Measurements from ENCODE around the gene RAC2. TPM values are rescaled to one million over a fixed set of nuclear protein-coding genes. Genes with fewer than 3 reads are reported as not detected.

Gene RAC2
- total RNA-seq, 1 donor from 2014 or later, result 107 TPM

DNA sequence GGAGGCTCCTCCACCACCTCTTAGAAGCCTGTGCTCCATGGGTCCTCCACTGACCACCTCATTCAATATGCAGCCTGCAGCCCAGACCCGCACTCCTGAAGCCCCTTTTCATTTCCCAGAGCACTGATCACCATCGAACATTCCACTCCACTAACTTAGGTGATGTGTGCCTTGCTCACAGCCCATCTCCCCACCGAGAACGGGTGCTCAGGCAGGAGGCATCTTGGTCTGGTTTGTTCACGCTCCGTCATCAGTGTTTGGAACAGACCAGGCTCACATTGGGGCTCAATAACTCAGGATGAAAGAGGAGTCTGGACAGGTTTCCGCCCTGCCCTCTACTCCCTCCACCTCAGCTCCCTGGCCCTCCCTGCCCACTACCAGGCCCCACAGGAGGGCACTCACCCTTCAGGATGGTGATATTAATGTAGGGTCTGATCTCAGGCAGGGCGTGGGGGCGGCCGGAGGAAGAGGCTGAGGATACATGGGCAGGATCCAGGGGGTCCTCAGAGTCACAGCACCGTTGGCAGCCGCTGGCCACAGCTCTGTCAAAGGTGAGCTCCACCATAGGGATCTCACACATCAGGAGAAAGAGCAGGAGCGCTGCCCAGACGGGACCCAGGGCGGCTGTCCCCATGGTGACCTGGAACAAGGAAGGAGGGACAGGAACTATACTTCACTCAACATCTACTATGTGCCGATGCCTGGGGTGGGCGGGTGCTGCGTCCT, 59.1 kb downstream of the RAC2 start:
- no peak for ATAC-seq
- TF ChIP-seq, protein P1, sequence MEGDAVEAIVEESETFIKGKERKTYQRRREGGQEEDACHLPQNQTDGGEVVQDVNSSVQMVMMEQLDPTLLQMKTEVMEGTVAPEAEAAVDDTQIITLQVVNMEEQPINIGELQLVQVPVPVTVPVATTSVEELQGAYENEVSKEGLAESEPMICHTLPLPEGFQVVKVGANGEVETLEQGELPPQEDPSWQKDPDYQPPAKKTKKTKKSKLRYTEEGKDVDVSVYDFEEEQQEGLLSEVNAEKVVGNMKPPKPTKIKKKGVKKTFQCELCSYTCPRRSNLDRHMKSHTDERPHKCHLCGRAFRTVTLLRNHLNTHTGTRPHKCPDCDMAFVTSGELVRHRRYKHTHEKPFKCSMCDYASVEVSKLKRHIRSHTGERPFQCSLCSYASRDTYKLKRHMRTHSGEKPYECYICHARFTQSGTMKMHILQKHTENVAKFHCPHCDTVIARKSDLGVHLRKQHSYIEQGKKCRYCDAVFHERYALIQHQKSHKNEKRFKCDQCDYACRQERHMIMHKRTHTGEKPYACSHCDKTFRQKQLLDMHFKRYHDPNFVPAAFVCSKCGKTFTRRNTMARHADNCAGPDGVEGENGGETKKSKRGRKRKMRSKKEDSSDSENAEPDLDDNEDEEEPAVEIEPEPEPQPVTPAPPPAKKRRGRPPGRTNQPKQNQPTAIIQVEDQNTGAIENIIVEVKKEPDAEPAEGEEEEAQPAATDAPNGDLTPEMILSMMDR (IDR thresholded peaks at IDR 0.05), result no peak
- no peaks in the 10 kb centered on the region for H3K9me3 ChIP-seq
- H3K4me1 ChIP-seq, result peaks cover 46% of the 10 kb centered on the region
- no peak overlapping the region for H3K27ac ChIP-seq
- intact Hi-C loops (cut with DNase I), result no loop called here
- peak; percentile 53 for DNase-seq
- H3K27me3 ChIP-seq, result no peaks in the 10 kb centered on the region
- H3K4me3 ChIP-seq, result no peak overlapping the region
- H3K36me3 ChIP-seq, result no peaks in the 10 kb centered on the region

DNA sequence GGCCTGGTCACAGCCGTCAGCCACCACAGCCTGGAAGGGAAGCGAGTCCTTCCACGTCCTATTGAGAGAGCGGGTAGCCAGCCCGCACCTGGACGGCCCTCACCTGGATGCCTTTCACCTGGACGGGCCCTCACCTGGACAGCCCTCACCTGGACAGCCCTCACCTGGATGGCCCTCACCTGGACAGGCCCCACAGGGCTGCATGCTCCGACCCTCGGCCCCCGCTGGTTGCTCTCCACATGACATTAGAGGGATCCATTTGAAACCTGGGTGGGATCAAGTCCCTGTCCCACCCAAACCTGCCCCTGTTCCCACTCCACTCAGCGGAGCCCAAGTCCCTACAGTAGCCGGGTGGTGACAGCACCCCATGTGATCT, 59.7 kb downstream of the RAC2 start:
- peaks cover 41% of the 10 kb centered on the region for H3K4me1 ChIP-seq
- TF ChIP-seq, protein P1 (IDR thresholded peaks at IDR 0.05), result no peak
- no peak overlapping the region for H3K27ac ChIP-seq
- ATAC-seq, result no peak
- peak; percentile 48 for DNase-seq
- H3K36me3 ChIP-seq, result no peaks in the 10 kb centered on the region
- no peaks in the 10 kb centered on the region for H3K27me3 ChIP-seq
- H3K4me3 ChIP-seq, result no peak overlapping the region
- H3K9me3 ChIP-seq, result no peaks in the 10 kb centered on the region
- intact Hi-C loops (cut with DNase I), result no loop called here

DNA sequence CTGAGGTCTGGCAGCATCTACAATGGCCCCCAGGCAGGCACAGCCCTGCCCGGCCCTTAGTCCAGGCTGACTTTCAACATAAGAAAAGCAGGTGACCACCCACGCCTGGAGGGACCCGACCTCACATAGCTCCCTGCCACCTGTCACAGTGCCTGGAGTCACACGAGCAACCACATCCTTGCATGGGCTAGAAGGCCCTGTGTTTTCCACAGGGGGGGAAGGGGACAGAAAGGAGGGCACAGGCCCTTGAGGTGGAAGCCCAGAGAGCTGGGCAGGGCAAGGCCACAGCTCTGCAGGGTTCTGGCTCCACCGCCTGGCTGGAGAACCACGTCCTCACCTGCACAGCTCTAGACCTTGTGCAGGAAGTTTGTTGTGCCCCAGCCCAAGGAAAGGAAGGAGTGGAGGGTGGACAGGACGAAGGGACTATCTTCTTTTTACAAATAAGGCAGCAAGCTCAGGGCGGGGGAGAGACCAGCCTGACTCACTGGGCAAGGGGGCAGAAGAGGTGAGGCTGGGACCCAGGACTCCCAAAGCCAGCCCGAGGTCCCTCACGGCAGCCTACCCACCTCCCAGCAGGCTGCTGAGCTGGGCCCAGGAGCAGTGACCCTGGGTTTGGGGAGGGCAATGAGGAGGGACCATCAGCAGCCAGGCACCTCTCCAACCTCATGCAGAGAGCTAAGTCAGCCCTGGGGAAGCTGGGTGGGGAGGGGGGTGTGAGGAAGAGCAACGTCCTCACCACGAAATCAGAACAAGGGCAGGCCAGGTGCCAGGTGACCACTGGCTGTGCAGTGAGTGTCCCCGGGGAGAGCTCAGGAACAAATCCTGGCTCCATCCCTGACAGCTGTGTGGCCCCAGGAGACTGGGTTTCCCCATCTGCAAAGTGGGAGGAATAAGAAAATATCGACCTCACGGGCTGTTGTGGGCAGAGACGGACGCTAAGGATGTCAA, 60.4 kb downstream of the RAC2 start:
- peaks cover 40% of the 10 kb centered on the region for H3K4me1 ChIP-seq

DNA sequence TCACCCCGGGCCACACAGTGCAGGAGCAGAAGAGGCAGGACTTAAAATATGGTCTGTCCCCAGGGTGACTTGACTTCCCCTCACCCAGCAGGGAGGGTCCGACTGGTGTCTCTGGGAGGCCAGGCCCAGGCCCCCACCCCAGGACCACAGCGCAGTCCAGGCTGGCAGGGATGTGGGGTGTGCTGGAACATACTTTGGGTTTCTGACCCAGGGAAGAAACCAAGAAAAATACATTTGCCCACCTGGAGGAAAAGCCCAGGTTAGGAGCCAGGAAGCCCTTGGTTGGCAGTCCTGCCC, 61.2 kb downstream of the RAC2 start:
- Histone ChIP-seq H3K4me1 (peaks cover 40% of the 10 kb centered on the region), H3K36me3 (no peaks in the 10 kb centered on the region), H3K9me3 (no peaks in the 10 kb centered on the region), H3K27me3 (no peaks in the 10 kb centered on the region), H3K27ac (no peak overlapping the region), H3K4me3 (no peak overlapping the region)
- intact Hi-C loops (cut with DNase I), result no loop called here
- TF ChIP-seq, protein P1 (IDR thresholded peaks at IDR 0.05), result no peak
- ATAC-seq (no peak), DNase-seq (no peak)

More for the DNA sequence above, 60.4 kb downstream of the RAC2 start:
- DNase-seq (peak; percentile 57), ATAC-seq (no peak)
- Histone ChIP-seq H3K27me3 (no peaks in the 10 kb centered on the region), H3K36me3 (no peaks in the 10 kb centered on the region), H3K9me3 (no peaks in the 10 kb centered on the region), H3K27ac (peak overlapping the region; percentile 11), H3K4me3 (no peak overlapping the region)
- TF ChIP-seq, protein P1 (IDR thresholded peaks at IDR 0.05), result no peak
- intact Hi-C loops (cut with DNase I), result no loop called here

DNA sequence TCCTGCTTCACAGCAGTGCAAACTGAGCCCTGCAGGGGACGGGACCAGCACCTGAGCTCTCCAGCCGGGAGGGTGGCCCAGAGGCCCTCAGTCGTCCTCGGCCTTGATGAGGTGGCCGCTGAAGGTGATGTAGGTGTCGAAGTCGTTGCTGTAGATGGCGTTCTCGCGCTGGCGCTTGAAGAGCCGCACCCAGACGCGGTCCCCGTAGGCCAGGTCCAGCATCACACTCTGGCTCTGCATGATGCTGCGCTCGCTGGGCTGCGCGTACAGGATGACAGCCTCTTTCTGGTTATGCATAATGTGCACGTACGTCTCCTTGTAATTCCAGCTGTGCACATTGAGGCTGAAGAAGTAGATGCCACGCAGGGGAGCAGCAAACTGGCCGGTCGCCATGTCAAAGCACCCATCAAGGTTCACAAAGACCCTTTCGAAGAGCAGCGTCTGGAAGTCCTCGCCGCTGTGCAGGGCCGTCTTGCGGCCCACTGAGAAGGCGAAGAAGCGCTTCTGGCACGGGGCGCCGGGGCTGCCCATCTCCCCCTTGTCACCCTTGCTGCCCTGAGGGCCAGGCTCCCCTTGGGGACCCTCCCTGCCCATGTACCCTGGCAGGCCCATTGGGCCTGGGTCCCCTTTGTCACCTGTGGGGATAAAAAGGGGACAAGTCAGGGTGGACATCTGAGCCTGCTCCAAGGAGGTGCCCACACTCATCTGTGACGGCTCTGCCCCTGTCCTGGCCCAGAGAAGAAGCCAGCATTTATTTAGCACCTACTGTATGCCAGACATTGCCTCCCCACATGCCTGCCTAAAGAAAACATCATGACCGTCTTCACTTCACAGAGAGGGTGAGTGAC, 61.7 kb downstream of the RAC2 start:
- H3K36me3 ChIP-seq, result no peaks in the 10 kb centered on the region
- H3K4me1 ChIP-seq, result peaks cover 39% of the 10 kb centered on the region
- H3K27ac ChIP-seq, result no peak overlapping the region
- intact Hi-C loops (cut with DNase I), result no loop called here
- ATAC-seq, result no peak
- TF ChIP-seq, protein P1 (IDR thresholded peaks at IDR 0.05), result no peak
- H3K9me3 ChIP-seq, result no peaks in the 10 kb centered on the region
- DNase-seq, result peak; percentile 52
- no peak overlapping the region for H3K4me3 ChIP-seq
- no peaks in the 10 kb centered on the region for H3K27me3 ChIP-seq

Measured in upper lobe of right lung (tissue), 1 donor.